ENCODE data around the gene FGF23.

- TF ChIP-seq CTCF (IDR thresholded peaks at IDR 0.05) = no peak
- TF ChIP-seq ZFX (IDR thresholded peaks at IDR 0.05; ENCODE audit: borderline replicate concordance) = no peak
These were observed 56.1 kb downstream of the FGF23 start for GRCh38 chr12:4323396-4323795.

Measured in 22Rv1 (cell line).